Measurements from ENCODE around the gene SYNGR2.
"Not testable (repeated sequence)": the region's sequence is repeated elsewhere in the genome, so short reads cannot be mapped to it uniquely, and the experiment has no call there.

The SYNGR2 gene

GRCh38 chr17:78129351-78130089 is 38.9 kb upstream of the SYNGR2 start:
- no peak for DNase-seq (ENCODE audit: low read depth)
- no peak overlapping the region for H3K4me3 ChIP-seq (ENCODE audit: low read depth, low read length)

DNA sequence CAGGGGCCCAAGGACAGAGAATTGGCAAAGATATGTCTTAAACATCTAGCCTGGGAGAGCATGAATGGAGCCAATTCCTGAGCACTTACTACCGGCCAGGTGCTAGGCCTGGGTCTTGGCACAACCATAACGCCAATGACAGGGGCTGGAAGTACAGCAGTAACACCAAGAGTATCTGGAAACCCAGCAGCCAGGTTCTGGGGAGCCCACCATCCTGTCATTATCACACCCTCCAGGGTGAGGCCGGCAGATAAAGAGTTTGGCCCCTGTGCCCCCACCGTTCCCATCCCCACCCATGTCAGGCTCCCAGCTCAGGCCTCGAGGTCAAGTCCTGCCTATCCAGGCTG is 38.3 kb upstream of the SYNGR2 start:
- no peak overlapping the region for H3K4me3 ChIP-seq (ENCODE audit: low read depth, low read length)
- DNase-seq (ENCODE audit: low read depth), result no peak

DNA sequence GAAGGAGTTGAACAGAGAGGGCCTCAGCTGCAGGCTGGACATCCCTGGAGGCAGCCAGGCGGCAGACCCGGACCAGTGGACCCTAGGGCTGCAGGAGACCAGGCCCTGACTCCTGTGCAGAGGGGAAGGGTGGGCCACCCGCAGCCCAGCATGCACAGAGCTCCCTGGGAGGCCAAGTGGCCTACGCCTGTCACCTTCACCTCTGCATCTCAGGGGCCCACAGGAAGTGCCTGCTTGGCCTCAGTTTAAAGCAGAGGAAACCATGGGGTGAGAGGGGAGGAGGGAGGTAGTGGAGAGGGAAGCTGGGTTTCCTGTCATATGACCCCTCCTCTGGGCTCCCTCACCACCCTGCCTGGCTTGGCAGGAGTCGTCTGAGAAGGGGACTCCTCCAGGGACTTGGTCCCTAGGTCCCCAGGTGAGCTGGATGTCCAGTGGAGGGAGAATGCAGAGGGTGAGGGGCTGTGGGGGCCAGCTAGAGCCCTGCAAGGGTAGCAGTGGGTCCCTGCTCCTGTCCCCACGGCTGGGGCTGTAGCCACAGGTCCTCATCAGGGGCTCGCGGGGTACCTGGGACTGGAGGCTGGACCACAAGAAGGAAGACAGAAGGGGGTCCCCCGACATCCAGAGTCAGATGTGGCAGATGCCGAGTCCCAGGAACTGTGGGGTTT is 37.8 kb upstream of the SYNGR2 start, which contains the start of gene TMC8:
Gene TMC8 (plus strand): TSS at position 335 of the 665 bp plus-strand sequence. CDS start 818 bp downstream, outside the sequence.
- no peak within 1 kb of the TSS for H3K4me3 ChIP-seq (ENCODE audit: low read depth, low read length)
- no peak for DNase-seq (ENCODE audit: low read depth)

DNA sequence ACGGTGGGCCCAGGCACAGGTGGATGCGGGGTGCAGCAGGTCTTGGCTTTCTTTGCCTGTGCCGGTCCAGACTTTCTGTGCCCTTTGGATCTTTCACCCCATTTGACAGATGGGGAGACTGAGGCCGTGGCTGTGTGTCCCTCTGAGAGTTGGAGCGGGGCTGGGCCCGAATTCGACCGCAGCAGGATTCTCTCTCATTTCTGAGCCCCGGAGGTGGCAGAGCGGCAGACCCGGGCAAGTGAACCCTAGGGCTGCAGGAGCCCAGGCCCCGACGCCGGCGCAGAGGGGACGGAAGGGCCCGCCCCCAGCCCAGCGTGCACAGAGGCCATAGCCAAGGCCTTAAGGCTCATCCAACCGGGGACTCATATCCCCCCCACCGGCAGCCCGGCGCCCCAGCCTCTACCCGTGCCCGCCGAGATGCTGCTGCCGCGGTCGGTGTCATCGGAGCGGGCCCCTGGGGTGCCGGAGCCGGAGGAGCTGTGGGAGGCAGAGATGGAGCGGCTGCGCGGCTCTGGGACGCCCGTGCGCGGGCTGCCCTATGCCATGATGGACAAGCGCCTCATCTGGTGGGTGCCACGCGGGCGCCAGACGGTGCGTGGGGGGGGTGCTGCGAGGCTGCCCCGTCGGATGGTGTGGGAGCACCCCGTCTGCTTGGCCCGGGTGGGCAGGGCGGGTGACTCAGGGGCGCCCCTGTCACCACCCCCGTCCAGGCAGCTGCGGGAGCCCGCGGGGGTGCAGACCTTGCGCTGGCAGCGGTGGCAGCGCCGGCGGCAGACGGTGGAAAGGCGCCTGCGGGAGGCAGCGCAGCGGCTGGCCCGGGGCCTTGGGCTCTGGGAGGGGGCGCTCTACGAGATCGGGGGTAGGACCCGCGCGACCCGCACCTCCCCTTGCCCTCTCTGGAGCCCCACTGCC is 37.0 kb upstream of the SYNGR2 start:
- DNase-seq (ENCODE audit: low read depth), result no peak
- H3K4me3 ChIP-seq (ENCODE audit: low read depth, low read length), result no peak overlapping the region

DNA sequence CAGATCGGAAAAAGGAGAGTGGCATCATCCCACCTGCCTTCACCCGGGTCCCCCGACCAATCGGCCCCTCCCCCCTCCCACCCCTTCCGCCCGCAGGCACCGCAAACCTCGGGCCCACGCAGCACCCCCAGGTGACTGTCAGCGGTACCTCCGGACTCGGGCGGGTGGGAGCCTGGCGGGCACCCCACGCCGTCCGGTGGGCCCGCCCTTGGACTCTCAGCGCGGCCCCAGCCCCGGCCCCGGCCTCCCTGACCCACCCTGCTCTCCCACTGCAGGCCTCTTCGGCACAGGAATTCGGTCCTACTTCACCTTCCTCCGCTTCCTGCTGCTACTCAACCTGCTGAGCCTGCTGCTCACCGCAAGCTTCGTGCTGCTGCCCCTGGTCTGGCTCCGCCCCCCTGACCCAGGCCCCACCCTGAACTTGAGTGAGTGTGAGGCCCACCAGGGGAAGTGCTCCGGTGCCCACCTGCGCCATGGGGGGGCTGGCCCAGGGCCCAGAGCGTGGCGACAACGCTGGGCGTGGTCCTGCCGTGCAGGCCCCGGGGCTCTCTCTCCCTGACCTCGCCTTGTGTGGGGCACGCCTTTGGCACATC is 36.2 kb upstream of the SYNGR2 start:
- no peak for DNase-seq (ENCODE audit: low read depth)
- no peak overlapping the region for H3K4me3 ChIP-seq (ENCODE audit: low read depth, low read length)

- no peak for DNase-seq (ENCODE audit: low read depth)
- H3K4me3 ChIP-seq (ENCODE audit: low read depth, low read length), result no peak overlapping the region
These were observed 35.6 kb upstream of the SYNGR2 start for GRCh38 chr17:78132767-78133178.

DNA sequence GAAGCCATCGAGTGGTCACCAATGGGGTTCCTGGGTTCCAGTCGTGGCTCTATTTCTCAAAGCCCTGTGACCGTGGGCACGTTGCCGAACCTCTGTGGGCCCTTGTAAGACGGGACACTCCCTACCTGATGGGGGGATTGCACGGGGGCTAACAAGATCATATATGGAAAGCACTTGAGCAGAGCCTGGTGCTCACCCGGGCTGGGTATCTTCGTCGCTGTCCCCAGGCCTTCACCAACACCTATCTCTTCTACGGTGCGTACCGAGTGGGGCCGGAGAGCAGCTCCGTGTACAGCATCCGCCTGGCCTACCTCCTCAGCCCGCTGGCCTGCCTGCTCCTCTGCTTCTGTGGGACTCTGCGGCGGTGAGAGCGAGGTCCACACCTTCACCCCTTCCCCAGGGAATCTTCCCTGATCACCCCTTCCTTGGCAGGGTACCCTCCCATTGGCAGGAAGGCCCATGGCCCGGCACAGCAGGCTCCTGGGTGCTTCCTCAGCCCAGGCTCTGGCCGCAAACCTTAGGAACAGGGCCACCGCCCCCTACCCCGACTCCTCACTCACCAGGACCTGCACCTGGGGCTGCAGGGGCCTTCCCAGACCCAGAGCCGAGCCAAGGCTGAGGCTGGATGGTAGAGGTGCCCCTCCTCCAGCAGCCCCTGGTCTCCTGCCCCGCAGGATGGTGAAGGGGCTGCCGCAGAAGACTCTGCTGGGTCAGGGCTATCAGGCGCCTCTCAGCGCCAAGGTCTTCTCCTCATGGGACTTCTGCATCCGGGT is 35.0 kb upstream of the SYNGR2 start:
- no peak overlapping the region for H3K4me3 ChIP-seq (ENCODE audit: low read depth, low read length)
- DNase-seq (ENCODE audit: low read depth), result no peak

DNA sequence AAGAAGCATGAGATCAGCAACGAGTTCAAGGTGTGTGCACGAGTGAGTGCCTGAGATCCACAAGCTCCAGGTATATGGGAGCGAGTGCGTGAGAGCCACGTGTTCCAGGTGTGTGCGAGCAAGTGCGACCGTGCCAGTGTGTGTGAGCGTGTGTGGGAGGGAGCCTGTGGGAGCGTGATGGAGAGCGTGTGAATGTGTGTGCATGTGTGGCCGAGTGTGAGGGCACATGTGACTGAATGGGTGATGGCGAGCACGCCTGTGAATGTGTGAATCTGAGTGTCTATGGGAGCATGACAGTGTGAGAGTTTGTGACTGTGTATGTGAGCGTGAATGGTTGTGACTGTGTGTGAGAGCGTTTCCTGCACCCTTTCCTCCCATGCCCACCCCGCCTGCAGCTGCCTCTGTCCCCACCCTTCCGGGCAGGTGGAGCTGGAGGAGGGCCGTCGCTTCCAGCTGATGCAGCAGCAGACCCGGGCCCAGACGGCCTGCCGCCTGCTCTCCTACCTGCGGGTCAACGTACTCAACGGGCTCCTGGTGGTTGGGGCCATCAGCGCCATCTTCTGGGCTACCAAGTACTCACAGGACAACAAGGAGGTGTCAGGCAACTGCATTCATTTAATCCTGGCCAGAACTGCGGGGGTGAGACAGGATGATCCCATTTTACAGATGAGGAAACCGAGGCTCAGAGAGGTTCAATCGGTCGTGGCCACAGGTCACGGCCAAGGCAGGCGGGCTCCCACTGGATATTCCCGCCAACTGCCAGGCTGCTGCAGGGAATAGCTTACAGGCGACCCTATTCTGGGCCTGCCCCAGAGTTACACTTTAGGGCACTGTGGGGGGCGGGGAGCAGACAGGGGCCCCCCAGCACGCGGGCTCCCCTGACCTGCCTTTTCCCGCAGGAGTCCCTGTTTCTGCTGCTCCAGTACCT is 34.1 kb upstream of the SYNGR2 start:
- H3K4me3 ChIP-seq (ENCODE audit: low read depth, low read length), result no peak overlapping the region
- no peak for DNase-seq (ENCODE audit: low read depth)

DNA sequence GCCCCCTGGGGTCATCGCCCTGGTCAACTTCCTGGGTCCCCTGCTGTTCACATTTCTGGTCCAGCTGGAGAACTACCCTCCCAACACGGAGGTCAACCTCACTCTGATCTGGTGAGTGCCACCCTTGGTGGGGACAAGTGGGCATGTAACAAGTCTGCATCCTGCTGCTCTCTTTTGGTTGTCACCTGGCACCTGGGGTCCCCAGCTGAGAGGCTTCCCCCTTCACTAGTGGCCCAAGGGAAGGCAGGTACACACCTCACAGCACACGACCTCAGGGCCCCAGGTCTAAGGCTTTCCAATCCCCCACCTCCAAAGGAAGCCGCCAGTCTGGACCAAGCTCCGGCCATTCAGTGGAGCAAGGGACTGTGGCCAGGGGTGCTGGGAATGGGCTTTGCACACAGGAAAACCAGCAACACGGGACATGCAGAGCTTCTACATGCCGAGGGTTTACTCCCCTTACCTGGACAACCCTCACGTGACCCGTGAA is 33.4 kb upstream of the SYNGR2 start:
- no peak for DNase-seq (ENCODE audit: low read depth)

GRCh38 chr17:78135858-78136500 is 32.4 kb upstream of the SYNGR2 start:
- no peak overlapping the region for H3K4me3 ChIP-seq (ENCODE audit: low read depth, low read length)
- DNase-seq (ENCODE audit: low read depth), result no peak

More for the DNA sequence above, 33.4 kb upstream of the SYNGR2 start:
- no peak overlapping the region for H3K4me3 ChIP-seq (ENCODE audit: low read depth, low read length)

DNA sequence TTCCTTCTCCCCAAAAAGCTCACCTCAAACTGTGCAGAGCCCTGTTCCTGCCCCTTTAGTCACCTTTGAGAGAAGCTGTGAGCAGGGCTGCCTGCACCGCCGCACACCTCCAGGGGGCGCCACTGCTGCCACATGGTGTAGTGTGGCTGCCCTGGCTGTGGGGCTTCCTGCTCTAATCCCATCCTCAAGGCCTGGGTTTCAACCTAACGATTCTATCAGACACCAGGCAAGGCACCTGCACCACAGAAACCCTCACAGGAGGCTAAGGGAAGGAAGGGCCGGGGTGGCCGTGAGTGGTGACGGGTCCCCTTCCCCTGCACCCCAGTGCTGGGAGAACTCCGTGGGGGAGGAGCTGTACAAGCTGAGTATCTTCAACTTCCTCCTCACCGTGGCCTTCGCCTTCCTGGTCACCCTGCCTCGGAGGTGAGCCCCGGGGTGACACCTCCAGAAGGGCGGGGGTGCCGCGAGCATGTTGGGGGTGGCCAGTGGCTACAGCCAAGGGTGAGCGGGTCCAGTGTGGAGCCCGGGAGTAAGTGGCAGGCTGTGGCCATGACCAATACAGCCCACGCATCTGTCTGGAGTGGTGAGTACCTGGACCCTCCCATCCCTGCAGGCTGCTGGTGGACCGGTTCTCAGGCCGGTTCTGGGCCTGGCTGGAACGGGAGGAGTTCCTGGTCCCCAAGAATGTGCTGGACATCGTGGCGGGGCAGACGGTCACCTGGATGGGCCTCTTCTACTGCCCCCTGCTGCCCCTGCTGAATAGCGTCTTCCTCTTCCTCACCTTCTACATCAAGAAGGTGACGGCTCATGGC is 30.8 kb upstream of the SYNGR2 start:
- no peak for DNase-seq (ENCODE audit: low read depth)
- H3K4me3 ChIP-seq (ENCODE audit: low read depth, low read length), result no peak overlapping the region

GRCh38 chr17:78138204-78139060 is 29.9 kb upstream of the SYNGR2 start:
- H3K4me3 ChIP-seq (ENCODE audit: low read depth, low read length), result no peak overlapping the region
- no peak for DNase-seq (ENCODE audit: low read depth)

DNA sequence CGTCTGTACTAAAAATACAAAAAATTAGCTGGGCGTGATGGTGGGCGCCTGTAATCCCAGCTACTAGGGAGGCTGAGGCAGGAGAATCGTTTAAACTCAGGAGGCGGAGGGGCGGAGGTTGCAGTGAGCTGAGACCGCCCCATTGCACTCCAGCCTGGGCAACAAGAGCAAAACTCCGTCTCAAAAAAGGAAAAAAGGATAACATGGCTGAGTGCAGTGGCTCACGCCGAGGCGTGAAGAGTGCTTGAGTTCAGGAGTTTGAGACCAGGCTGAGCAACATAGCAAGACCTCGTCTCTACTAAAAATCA is 28.6 kb upstream of the SYNGR2 start:
- not testable (repeated sequence) for DNase-seq (ENCODE audit: low read depth); H3K4me3 ChIP-seq (ENCODE audit: low read depth, low read length)

DNA sequence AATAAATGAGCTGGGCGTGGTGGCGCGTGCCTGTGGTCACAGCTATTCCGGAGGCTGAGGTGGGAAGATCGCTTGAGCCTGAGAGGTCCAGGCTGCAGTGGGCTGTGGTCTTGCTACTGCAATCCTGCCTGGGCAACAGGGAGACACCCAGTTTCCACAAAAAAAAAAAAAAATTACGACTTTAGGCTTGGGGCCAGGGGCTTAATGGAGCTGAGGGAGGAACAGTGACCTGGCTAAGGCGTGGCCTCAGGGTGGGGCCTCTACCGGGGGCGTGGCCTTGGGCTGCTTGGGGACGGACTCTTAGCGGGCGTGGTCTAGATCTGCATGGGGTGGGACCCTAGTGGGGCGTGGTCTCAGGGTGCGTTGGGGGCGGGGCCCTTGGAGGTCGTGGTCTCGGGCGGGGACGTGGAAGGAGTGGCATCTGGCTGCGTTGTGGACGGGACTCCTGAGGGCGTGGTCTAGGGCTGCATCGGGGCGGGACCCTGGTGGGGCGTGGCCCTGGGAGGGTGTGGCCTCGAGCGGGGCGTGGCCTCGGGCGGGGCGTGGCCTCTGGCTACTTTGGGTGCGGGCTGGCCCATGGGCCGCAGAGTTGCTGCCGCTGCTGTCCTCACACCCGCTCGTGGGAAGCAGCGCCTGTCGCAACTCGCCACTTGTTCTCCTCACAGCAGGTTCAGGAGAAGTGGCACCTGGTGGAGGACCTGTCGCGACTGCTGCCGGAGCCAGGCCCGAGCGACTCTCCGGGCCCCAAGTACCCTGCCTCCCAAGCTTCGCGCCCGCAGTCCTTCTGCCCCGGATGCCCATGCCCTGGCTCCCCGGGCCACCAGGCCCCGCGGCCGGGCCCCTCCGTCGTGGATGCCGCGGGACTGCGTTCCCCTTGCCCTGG is 28.0 kb upstream of the SYNGR2 start:
- H3K4me3 ChIP-seq (ENCODE audit: low read depth, low read length), result no peak overlapping the region
- no peak for DNase-seq (ENCODE audit: low read depth)
